ENCODE results near the gene NIPA2. TPM values are rescaled to one million over a fixed set of nuclear protein-coding genes. Genes with fewer than 3 reads are reported as not detected.

The NIPA2 gene
- total and polyA plus RNA-seq, 2 of the 8 experiments (the other 6 are each of a cell fraction or from before 2014, with no cell fraction given): 38.5 to 81.7 TPM

GRCh38 chr15:22890296-22890695 is 51.8 kb downstream of the NIPA2 start:
- Histone ChIP-seq H3K4me1 (replicated peaks in 1 of 4; ENCODE audit: control insufficient read depth in 3 of 4, insufficient read depth in 4 of 4, low read length in 3 of 4) (no peaks in the 10 kb centered on the region), H3K9me3 (ENCODE audit: insufficient read depth in 2 of 2, low read depth in 1 of 2, low read length in 1 of 2) (no peaks in the 10 kb centered on the region), H2BK15ac (ENCODE audit: low read length) (no peak overlapping the region), H3K4me2 (ENCODE audit: insufficient read depth in 1 of 2, low read depth in 2 of 2, low read length in 2 of 2) (no peak overlapping the region), H3K27ac (ENCODE audit: low read depth, low read length) (no peak overlapping the region), H3K23me2 (ENCODE audit: low read depth, low read length) (no peaks in the 10 kb centered on the region), H2BK20ac (ENCODE audit: low read length) (no peak overlapping the region), H4K5ac (ENCODE audit: insufficient read length, low read depth, low read length) (no peak overlapping the region), H3K4ac (replicated peaks; ENCODE audit: insufficient read length, low read depth, low read length) (no peak overlapping the region), H3K23ac (ENCODE audit: insufficient read length) (no peak overlapping the region), H3K18ac (ENCODE audit: extremely low read depth, low read length) (no peak overlapping the region), H2BK120ac (replicated peaks; ENCODE audit: low read depth, low read length) (no peak overlapping the region), H3K9ac (replicated peaks in 1 of 4; ENCODE audit: extremely low read depth in 1 of 4, low read depth in 3 of 4, low read length in 3 of 4) (no peak overlapping the region), H2AFZ (ENCODE audit: low read length) (no peak overlapping the region), H4K8ac (ENCODE audit: extremely low read depth, insufficient read depth, low read length) (no peak overlapping the region), H3K79me2 (ENCODE audit: control insufficient read depth in 1 of 2, insufficient read depth in 2 of 2, low read length in 2 of 2) (no peaks in the 10 kb centered on the region), H3K79me1 (ENCODE audit: low read depth, low read length) (no peaks in the 10 kb centered on the region), H3K36me3 (ENCODE audit: control insufficient read depth in 2 of 4, insufficient read depth in 4 of 4, low read length in 3 of 4) (peaks cover 0 to 2% (median under 1%) of the 10 kb centered on the region in 4 experiments; a peak in 3 of 8 replicates), H3K14ac (ENCODE audit: insufficient read length) (no peak overlapping the region), H4K20me1 (replicated peaks in 1 of 2; ENCODE audit: control insufficient read depth in 1 of 2, insufficient read depth in 2 of 2, low read length in 2 of 2) (peaks cover 0 to 3% of the 10 kb centered on the region in 2 experiments), H2BK12ac (ENCODE audit: low read depth, low read length) (no peak overlapping the region), H2AK5ac (ENCODE audit: low read depth, low read length) (no peak overlapping the region), H2BK5ac (ENCODE audit: low read depth, low read length) (no peak overlapping the region), H3K56ac (replicated peaks; ENCODE audit: insufficient read length, low read depth, low read length) (no peak overlapping the region), H3K4me3 (ENCODE audit: extremely low read depth in 1 of 4, insufficient read depth in 2 of 4, low read depth in 3 of 4, low read length in 4 of 4) (no peak overlapping the region), H4K91ac (replicated peaks; ENCODE audit: insufficient read length, low read length) (no peak overlapping the region), H3K27me3 (replicated peaks in 1 of 4; ENCODE audit: control insufficient read depth in 3 of 4, extremely low read depth in 1 of 4, insufficient read depth in 3 of 4, low read length in 3 of 4) (no peaks in the 10 kb centered on the region)
- FAIRE-seq (no peak), DNase-seq (ENCODE audit: low read depth in 1 of 2, low spot score in 2 of 2) (no peak)
- 89% methylated on average over 11 of the region's 11 CpGs; no CpG with 5 or more reads in 1 of the 2 experiments for WGBS, 2 experiments (ENCODE audit: extremely low coverage in 1 of 2, insufficient coverage in 1 of 2, insufficient read length in 1 of 2, insufficient replicate concordance in 2 of 2, low coverage in 1 of 2, low lambda C conversion rate in 2 of 2, missing lambda C conversion rate in 1 of 2)
- POLR2A ChIA-PET (ENCODE audit: partially characterized antibody): no interaction called here
- CTCF ChIA-PET (ENCODE audit: partially characterized antibody): interaction anchor here (0.7 kb wide), 1 partner anchor 64 kb away, joined by 3 read pairs; no protein-coding TSS in a partner anchor
- TF ChIP-seq BACH1 (IDR thresholded peaks at IDR 0.05; ENCODE audit: low read length) (no peak), JUN (IDR thresholded peaks at IDR 0.05; ENCODE audit: low read depth, low read length) (no peak), CHD2 (IDR thresholded peaks at IDR 0.05; ENCODE audit: low read length) (no peak), EP300 (IDR thresholded peaks at IDR 0.05; ENCODE audit: borderline replicate concordance in 1 of 2, low read depth in 2 of 2, low read length in 2 of 2) (no peak), FOSL1 (IDR thresholded peaks at IDR 0.05; ENCODE audit: insufficient read depth, low read depth, low read length) (no peak), TEAD4 (IDR thresholded peaks at IDR 0.05; ENCODE audit: low read depth, low read length) (no peak), CTBP2 (IDR thresholded peaks at IDR 0.05; ENCODE audit: borderline replicate concordance, insufficient read depth, insufficient read length, low read length) (no peak), TBP (IDR thresholded peaks at IDR 0.05; ENCODE audit: low read depth, low read length) (no peak)
- TF ChIP-seq, protein P1, sequence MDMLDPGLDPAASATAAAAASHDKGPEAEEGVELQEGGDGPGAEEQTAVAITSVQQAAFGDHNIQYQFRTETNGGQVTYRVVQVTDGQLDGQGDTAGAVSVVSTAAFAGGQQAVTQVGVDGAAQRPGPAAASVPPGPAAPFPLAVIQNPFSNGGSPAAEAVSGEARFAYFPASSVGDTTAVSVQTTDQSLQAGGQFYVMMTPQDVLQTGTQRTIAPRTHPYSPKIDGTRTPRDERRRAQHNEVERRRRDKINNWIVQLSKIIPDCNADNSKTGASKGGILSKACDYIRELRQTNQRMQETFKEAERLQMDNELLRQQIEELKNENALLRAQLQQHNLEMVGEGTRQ (IDR thresholded peaks at IDR 0.05; ENCODE audit: low read length): no peak

Measured in H1 (cell line).